KG1 (cell line): ENCODE measurements around the gene GABRR1.

Source experiments
- DNase-seq: peaks from one replicate; lab custom pipeline; 2025; lab: John Stamatoyannopoulos, UW

The GABRR1 gene

DNA sequence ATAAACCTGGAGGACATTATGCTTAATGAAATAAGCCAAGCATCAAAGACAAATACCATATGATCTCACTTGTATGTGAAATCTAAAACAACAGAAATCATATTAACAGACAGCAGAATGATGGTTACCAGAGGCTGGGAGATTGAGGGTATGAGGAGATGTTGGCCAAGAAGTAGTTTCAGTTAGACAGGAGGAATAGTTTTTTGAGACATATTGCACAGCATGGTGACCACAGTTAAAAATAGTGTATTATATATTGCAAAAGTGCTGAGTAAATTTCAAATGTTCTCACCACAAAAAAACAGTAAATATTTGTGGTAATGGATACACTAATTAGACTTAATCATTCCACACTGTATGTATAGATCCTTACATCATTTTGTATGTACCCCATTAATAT lies 1.8 kb downstream of the GABRR1 start:
- DNase-seq = no peak

DNA sequence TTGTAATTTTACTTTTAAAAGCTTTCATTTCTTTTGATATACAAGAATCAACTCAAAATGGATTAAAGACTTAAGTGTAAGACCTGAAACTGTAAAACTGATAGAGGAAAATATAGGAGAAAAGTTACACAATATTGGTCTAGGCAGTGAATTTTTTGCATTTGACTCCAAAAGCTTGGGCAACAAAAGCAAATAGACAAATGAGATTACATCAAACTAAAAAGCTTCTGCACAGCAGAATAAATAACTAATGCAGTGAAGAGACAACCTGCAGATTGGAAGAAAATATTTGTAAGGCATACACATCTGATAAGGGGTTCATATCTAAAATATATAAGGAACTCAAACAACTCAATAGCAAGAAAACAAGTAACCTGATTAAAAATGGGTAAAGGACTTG lies 3.0 kb downstream of the GABRR1 start:
- no peak for DNase-seq

DNA sequence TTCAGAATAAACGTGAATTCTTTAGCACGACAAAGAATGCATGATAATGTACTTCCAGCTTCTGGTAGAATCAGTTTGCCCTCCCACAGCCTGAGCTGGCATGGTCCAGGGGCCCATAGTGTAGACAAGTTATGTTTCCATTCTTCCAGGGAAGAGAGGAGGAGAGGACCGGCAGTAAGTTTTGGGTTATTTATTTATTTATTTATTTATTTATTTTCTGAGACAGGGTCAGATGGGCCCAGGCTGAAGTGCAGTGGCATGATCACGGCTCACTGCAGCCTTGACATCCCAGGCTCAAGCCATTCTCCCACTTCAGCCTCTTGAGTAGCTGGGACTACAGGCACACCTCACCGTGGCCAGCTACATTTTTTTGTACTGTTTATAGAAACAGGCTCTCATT lies 4.7 kb downstream of the GABRR1 start:
- no peak for DNase-seq

- no peak for DNase-seq
Measured at GRCh38 chr6:89209457-89209856, 7.7 kb downstream of the GABRR1 start.

- no peak for DNase-seq
Measured at GRCh38 chr6:89208551-89208950, 8.6 kb downstream of the GABRR1 start.

DNA sequence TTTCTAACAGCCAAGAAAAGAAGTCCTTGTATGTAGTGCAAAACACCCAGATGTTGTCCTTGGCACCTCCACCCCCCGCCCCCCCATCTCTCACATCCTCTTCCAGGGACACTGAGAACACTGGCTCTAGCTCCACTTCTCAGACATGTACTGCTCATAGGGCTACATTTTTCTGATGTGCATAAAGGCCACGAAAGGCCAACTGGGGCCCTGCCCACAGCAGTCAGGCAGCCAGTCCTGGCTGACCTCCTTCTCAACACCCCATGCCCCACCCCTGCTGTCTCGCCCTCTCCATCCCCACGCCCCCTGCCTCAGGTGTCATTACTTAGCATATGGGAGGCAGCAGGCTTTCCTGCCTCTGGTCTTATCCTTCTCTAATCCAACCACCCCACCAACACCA lies 11.3 kb downstream of the GABRR1 start:
- no peak for DNase-seq

GRCh38 chr6:89204096-89204495 lies 13.1 kb downstream of the GABRR1 start:
- no peak for DNase-seq

GRCh38 chr6:89200706-89201215 lies 16.4 kb downstream of the GABRR1 start:
- no peak for DNase-seq

DNA sequence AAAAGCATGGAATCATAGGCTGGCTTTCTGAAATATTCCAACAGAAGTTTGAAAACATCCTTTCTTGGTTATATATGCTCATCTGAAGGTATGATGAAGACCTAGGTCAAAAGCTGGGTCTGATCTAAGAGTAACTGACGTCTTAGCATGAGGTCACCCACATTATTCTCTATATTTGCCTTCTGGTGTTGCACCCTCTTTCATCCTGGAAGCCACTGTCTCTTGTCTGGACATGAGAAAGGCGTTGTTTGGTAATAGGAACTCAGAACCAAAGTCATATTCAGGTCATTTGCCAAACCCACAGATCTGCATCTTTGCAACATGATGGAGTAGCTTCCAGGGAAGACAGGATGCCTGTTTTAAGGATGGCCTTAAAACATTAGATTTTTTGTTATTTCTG lies 17.6 kb downstream of the GABRR1 start:
- DNase-seq = no peak

DNA sequence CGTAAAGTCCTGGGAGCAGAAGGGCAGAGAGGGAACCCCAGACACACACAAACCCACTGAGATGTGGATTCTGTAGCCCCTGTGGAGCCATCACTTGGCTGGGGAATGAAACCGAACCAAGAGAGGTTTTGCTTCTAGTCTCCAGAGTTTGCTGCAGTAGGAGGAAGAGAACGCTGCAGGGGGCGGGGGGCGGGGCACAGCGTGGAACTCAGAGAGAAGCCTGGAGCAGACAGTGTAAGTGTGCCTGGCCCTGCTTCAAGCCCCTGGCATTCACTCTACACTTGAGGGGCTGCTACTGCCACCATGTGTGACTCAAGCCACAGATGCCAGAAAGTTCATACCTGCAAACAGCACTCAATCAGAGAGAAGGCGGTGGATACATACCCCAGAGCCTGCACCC lies 18.9 kb downstream of the GABRR1 start:
- DNase-seq = no peak

GRCh38 chr6:89197141-89197540 lies 20.0 kb downstream of the GABRR1 start:
- DNase-seq = no peak

- no peak for DNase-seq
Measured at GRCh38 chr6:89194559-89194958, 22.6 kb downstream of the GABRR1 start.

GRCh38 chr6:89190741-89191140 lies 26.4 kb downstream of the GABRR1 start:
- no peak for DNase-seq

DNA sequence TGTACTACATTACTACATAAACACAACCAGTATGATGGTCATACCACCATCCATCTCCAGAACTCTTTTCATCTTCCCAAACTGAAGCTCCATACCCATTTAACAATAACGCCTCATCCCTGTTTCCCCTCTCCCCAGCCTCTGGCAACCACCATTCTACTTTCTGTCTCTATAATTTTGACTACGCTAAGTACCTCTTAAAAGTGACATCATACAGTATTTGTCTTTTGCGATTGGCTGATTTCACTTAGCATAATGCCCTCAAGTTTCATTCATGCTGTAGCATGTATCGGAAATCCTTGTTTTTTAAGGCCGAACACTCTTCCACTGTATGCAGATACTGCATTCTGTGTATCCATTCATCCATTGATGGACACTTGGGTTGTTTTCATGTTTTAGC lies 29.7 kb downstream of the GABRR1 start:
- DNase-seq = no peak

- no peak for DNase-seq
Measured at GRCh38 chr6:89186762-89187161, 30.4 kb downstream of the GABRR1 start.

- DNase-seq = no peak
Measured at GRCh38 chr6:89184344-89184743, 32.8 kb downstream of the GABRR1 start.

GRCh38 chr6:89183294-89183693 lies 33.9 kb downstream of the GABRR1 start:
- no peak for DNase-seq

DNA sequence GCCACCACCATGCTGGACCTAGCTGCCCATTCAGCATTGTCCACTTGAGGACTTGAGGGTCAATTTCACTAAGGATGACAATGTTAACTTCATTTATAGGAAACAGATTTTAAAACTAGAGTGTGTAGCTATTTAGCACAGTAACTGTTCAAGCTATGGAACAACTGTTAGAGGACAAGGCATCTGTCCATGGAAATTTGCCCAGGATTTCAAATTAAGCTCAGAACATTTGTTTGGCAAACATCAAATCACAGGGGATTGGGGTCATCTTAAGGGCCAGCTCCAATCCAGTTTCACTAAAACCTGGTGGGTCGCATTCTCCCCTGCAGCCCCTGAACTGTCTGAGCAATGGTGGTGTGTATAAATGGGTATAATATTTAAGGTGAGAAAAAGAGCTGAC lies 36.2 kb downstream of the GABRR1 start:
- no peak for DNase-seq

DNA sequence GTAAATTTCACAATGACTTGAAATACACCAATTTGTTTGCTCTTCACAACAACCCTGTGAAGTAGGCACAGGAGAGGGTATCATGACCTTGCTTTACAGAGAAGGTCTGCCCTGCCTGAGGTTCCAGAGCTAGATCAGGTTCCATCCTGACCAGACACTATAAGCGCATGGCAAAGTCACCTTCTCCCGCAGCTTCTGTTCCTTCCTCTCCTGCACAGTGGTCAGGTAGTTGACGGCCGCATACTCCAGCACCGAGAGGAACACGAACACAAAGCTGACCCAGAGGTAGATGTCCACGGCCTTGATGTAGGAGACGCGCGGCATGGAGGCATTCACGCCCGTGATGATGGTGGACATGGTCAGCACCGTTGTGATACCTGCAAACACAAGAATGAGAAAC lies 37.0 kb downstream of the GABRR1 start:
- no peak for DNase-seq

DNA sequence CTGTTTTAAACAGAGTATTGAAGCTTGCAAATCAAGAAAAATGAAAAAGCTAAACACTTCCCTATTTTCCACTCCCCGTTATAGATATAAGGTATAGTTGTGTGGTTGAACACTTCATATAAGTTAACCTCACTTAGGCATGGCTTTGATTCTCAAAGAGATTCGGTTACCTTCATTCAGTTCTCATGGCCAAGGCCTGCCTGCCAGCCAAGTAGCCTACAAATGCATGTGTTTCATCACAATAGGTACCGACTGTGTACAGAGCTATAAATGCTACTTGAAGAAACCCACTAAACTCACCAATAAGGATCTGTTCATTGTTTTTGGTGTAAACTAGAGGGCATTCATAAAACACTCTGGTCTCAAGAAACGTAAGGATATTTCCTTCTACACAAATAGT lies 43.5 kb downstream of the GABRR1 start:
- no peak for DNase-seq

- DNase-seq = no peak
Measured at GRCh38 chr6:89172131-89172530, 45.0 kb downstream of the GABRR1 start.

DNA sequence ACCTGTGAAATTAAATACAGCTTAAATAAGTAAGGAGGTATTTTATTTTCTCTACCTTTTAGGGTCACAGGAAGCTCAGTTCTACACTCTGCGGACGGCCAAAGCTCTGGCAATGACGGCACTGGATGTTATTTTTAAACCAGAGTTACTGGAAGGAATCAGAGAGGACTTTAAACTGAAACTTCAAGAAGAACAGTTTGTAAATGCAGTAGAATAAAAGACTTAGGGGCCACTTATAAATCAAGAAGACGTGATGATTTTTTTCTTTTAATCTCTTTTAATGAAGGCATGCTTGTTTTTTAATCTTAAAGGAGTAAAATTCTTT lies 55.1 kb downstream of the GABRR1 start:
- DNase-seq = no peak

- no peak for DNase-seq
Measured at GRCh38 chr6:89161326-89162046, 55.7 kb downstream of the GABRR1 start.

- DNase-seq = no peak
Measured at GRCh38 chr6:89160331-89161092, 56.6 kb downstream of the GABRR1 start.
